HepG2 (cell line): Measurements from ENCODE around the gene SMPX. TPM values are rescaled to one million over a fixed set of nuclear protein-coding genes. Genes with fewer than 3 reads are reported as not detected.
A peak's percentile ranks its signal among the peaks of the same experiment; 100 is the strongest.

Source experiments
- ATAC-seq: fragments of 200-7000 bp; cut with Tn5 transposase; 3 replicates; pipeline ENCODE4 v1.9.1; 2020; ENCODE audit warnings: mild to moderate bottlenecking, moderate library complexity
- BruUV-seq: library from RNA; stranded (reverse); fragments of 400-500 nt; replicated peaks from 2 replicates; lab custom pipeline; 2021; lab: Mats Ljungman, UMichigan
- CTCF ChIA-PET: fragments of 300-600 bp; formaldehyde crosslinking; extraction: SDS; loops from one replicate; lab custom pipeline; 2021; ENCODE audit warnings: low total read pairs, inconsistent platforms, low intra/inter-chr PET ratio; lab: Yijun Ruan, JAX
- POLR2A ChIA-PET: fragments of 350-600 bp; sonication (Branson Sonifier 250); formaldehyde crosslinking; loops from one replicate; lab custom pipeline; 2020; ENCODE audit warnings: antibody characterized with exemption, inconsistent platforms; lab: Yijun Ruan, JAX
- DNase-seq: peaks from one replicate; pipeline ENCODE4 v3.0.0-alpha.2; 2015; ENCODE audit warnings: low spot score
- FAIRE-seq: peaks from 3 replicates; lab custom pipeline; 2011; peaks lifted over from hg19 to GRCh38; lab: Jason Lieb, UNC
- H2AFZ ChIP-seq: one replicate; pipeline ENCODE4 v1.6.1; 2011; ENCODE audit warnings: low read length, inconsistent platforms
- H3K27ac ChIP-seq: fragments of 300-600 bp; 3 replicates; pipeline ENCODE4 v1.8.0; 2011; ENCODE audit warnings: mixed run types, mild to moderate bottlenecking, mixed read lengths, low read length, inconsistent platforms; ENCODE audit not compliant: insufficient read depth; ENCODE audit errors: extremely low read length
- H3K27me3 ChIP-seq, 2 experiments: fragments of 200-600 bp in 1 of 2; 2 replicates in 1 of 2; 3 replicates in 1 of 2; pipeline versions ENCODE4 v1.6.0 to v1.8.0; 2011; ENCODE audit warnings: low read length in 2 of 2, mild to moderate bottlenecking in 2 of 2, moderate library complexity in 2 of 2, inconsistent platforms in 1 of 2; ENCODE audit not compliant: insufficient read depth in 2 of 2, control insufficient read depth in 1 of 2
- H3K36me3 ChIP-seq, 2 experiments: fragments of 200-600 bp in 1 of 2; replicated peaks in 1 of 2; 2 replicates in 1 of 2; 3 replicates in 1 of 2; pipeline versions ENCODE4 v1.5.1 to v1.8.0; 2011; ENCODE audit warnings: low read length in 2 of 2, inconsistent platforms in 1 of 2; ENCODE audit not compliant: insufficient read depth in 2 of 2, control insufficient read depth in 1 of 2
- H3K4me1 ChIP-seq: 2 replicates; pipeline ENCODE4 v1.5.1; 2012; ENCODE audit warnings: low read length, inconsistent platforms; ENCODE audit not compliant: insufficient read depth
- H3K4me2 ChIP-seq: 2 replicates; pipeline ENCODE4 v1.6.0; 2011; ENCODE audit warnings: low read depth, low read length, inconsistent platforms
- H3K4me3 ChIP-seq, 3 experiments: fragments of 200-600 bp in 1 of 3; sonication (generic), shearing (Covaris generic) in 1 of 3; replicated peaks in 1 of 3; 2 replicates each; pipeline ENCODE4 v1.5.1; 2011 to 2016; ENCODE audit warnings: low read length in 3 of 3, inconsistent platforms in 2 of 3, low read depth in 2 of 3, mild to moderate bottlenecking in 2 of 3, control low read depth in 1 of 3, mixed read lengths in 1 of 3; ENCODE audit not compliant: insufficient read depth in 1 of 3
- H3K79me2 ChIP-seq: one replicate; pipeline ENCODE4 v1.6.1; 2011; ENCODE audit warnings: low read length, inconsistent platforms; ENCODE audit not compliant: insufficient read depth
- H3K9ac ChIP-seq: 2 replicates; pipeline ENCODE4 v1.6.0; 2011; ENCODE audit warnings: mild to moderate bottlenecking, low read depth, low read length, inconsistent platforms; ENCODE audit not compliant: insufficient read depth
- H3K9me3 ChIP-seq: 2 replicates; pipeline ENCODE4 v1.5.1; 2012; ENCODE audit warnings: mild to moderate bottlenecking, low read length
- H4K20me1 ChIP-seq: 2 replicates; pipeline ENCODE4 v1.6.0; 2011; ENCODE audit warnings: inconsistent platforms, mild to moderate bottlenecking, low read length, moderate library complexity; ENCODE audit not compliant: insufficient read depth
- AHR ChIP-seq: IDR thresholded peaks from 2 replicates; pipeline ENCODE4 v1.6.1; 2018; ENCODE audit warnings: missing genetic modification reagents, missing compliant biosample characterization
- FOXP4 ChIP-seq: sonication (generic); formaldehyde crosslinking; IDR thresholded peaks from 2 replicates; pipeline ENCODE4 v1.4.0; 2020; ENCODE audit warnings: missing genetic modification reagents
- HNF1A ChIP-seq, 2 experiments: sonication (generic) in 1 of 2; formaldehyde crosslinking in 1 of 2; IDR thresholded peaks; 2 replicates each; pipeline versions ENCODE4 v1.4.0 to v1.6.1; 2016 to 2020; ENCODE audit warnings: borderline replicate concordance in 1 of 2, low read depth in 1 of 2, mild to moderate bottlenecking in 1 of 2, missing genetic modification reagents in 1 of 2
- HNF4A ChIP-seq: sonication (generic); formaldehyde crosslinking; IDR thresholded peaks from 2 replicates; pipeline ENCODE4 v1.4.0; 2020; ENCODE audit warnings: missing genetic modification reagents
- HNF4G ChIP-seq, 2 experiments: sonication (generic) in 1 of 2; formaldehyde crosslinking in 1 of 2; IDR thresholded peaks; 2 replicates each; pipeline versions ENCODE4 v1.4.0 to v1.6.1; 2011 to 2020; ENCODE audit warnings: borderline replicate concordance in 2 of 2, low read depth in 2 of 2, mild to moderate bottlenecking in 2 of 2, low read length in 1 of 2, missing genetic modification reagents in 1 of 2, moderate library complexity in 1 of 2
- SOX6 ChIP-seq, 2 experiments: fragments of 450-650 bp in 1 of 2; sonication (generic) in 1 of 2; formaldehyde crosslinking in 1 of 2; IDR thresholded peaks; 2 replicates each; pipeline versions ENCODE4 v1.4.0 to v1.6.1; 2017 to 2020; ENCODE audit warnings: antibody characterized with exemption in 1 of 2, mild to moderate bottlenecking in 1 of 2, missing genetic modification reagents in 1 of 2
- ZBED4 ChIP-seq: sonication (generic); formaldehyde crosslinking; IDR thresholded peaks from 2 replicates; pipeline ENCODE4 v1.4.0; 2020; ENCODE audit warnings: missing genetic modification reagents, borderline replicate concordance
- ZMYM2 ChIP-seq: sonication (generic); formaldehyde crosslinking; IDR thresholded peaks from 2 replicates; pipeline ENCODE4 v1.8.0; 2022; ENCODE audit warnings: mild to moderate bottlenecking, missing genetic modification reagents
- ZNF225 ChIP-seq: sonication (generic); formaldehyde crosslinking; IDR thresholded peaks from 2 replicates; pipeline ENCODE4 v1.4.0; 2020; ENCODE audit warnings: mild to moderate bottlenecking, missing genetic modification reagents
- ZNF761 ChIP-seq: sonication (generic); formaldehyde crosslinking; conservative IDR thresholded peaks from 2 replicates; pipeline ENCODE4 v1.4.0; 2020; ENCODE audit warnings: mild to moderate bottlenecking, missing genetic modification reagents
- ZNF775 ChIP-seq: sonication (generic); formaldehyde crosslinking; IDR thresholded peaks from 2 replicates; pipeline ENCODE4 v1.4.0; 2020; ENCODE audit warnings: missing genetic modification reagents, mild to moderate bottlenecking, moderate library complexity, borderline replicate concordance
- WGBS: methylation state at CpG from one replicate; pipeline ENCODE4 v1.1.6; 2017; ENCODE audit warnings: low lambda C conversion rate; 5-methylcytosine and 5-hydroxymethylcytosine counted together
- in situ Hi-C: cut with HindIII; loops from 2 replicates; pipeline ENCODE4 v1.10.0; 2017; ENCODE audit warnings: low pct_unique_long_range_greater_than_20kb; ENCODE audit not compliant: extremely low pct_ligation_motif_present
- intact Hi-C: fragments of 100-400 bp; cut with micrococcal nuclease; formaldehyde crosslinking; loops from one replicate; pipeline ENCODE4 v1.10.0; 2022; ENCODE audit not compliant: unreplicated experiment
- polyA plus RNA-seq, 8 experiments: library from polyadenylated mRNA; depleted of rRNA in 3 of 8; stranded (reverse) in 7 of 8; unstranded in 1 of 8; fragments of >200 nt; fragmentation: Illumina TruSeq in 4 of 8; extraction: Trizol in 4 of 8; gene quantifications; 2 replicates each; pipeline versions ENCODE4 v1.2.1 to v1.2.3, GENCODE V29; 2011 to 2016; ENCODE audit warnings: low read depth in 4 of 8, missing spikeins in 1 of 8, mixed read lengths in 1 of 8; ENCODE audit not compliant: insufficient read depth in 1 of 8
- total RNA-seq, 5 experiments: library from RNA; depleted of rRNA; stranded (reverse); fragments of >200 nt; fragmentation: Illumina TruSeq; extraction: Trizol; gene quantifications; 2 replicates each; pipeline ENCODE4 v1.2.3, GENCODE V29; 2016; ENCODE audit warnings: low read depth in 1 of 5

Gene SMPX
- total and polyA plus RNA-seq, 2 of the 13 experiments (the other 11 are each of a cell fraction or from before 2014, with no cell fraction given), result 0.95 to 1.8 TPM

GRCh38 chrX:21734175-21734574 is 23.7 kb downstream of the SMPX start (continued):
- TF ChIP-seq SOX6 (IDR thresholded peaks at IDR 0.05) (no peak), SOX6 (CRISPR knock-in tag; IDR thresholded peaks at IDR 0.05) (0 out of 2 replicates have a peak, but pooled peaks have one; percentile 25), ZNF225 (no peak), HNF4A (peak; percentile 54), AHR (CRISPR knock-in tag) (no peak), HNF4G (IDR thresholded peaks at IDR 0.05; ENCODE audit: borderline replicate concordance, low read depth, low read length) (peak; percentile 61; the same call in 1 of the 2 replicates), HNF4G (CRISPR knock-in tag; IDR thresholded peaks at IDR 0.05; ENCODE audit: borderline replicate concordance, low read depth) (no peak), ZBED4 (CRISPR knock-in tag) (peak; percentile 66; the same call in 1 of the 2 replicates)

GRCh38 chrX:21733705-21734104 is 24.2 kb downstream of the SMPX start:
- Histone ChIP-seq H3K9me3 (no peaks in the 10 kb centered on the region), H3K79me2 (no peaks in the 10 kb centered on the region), H3K9ac (no peak overlapping the region; the same call in 1 of the 2 replicates), H3K27ac (peak overlapping the region; percentile 69), H3K4me3 (no peak overlapping the region), H3K4me1 (peaks cover 44% of the 10 kb centered on the region), H3K36me3 (no peaks in the 10 kb centered on the region), H2AFZ (no peak overlapping the region), H3K4me2 (peak overlapping the region; percentile 57), H3K27me3 (no peaks in the 10 kb centered on the region), H4K20me1 (no peaks in the 10 kb centered on the region)
- in situ Hi-C loops (loop anchor here (25.0 kb wide), 1 partner anchor 1196 kb away; no protein-coding TSS in a partner anchor), intact Hi-C loops (no loop called here)
- TF ChIP-seq FOXP4 (no peak), HNF1A (IDR thresholded peaks at IDR 0.05; ENCODE audit: low read depth) (no peak), HNF1A (CRISPR knock-in tag; IDR thresholded peaks at IDR 0.05; ENCODE audit: borderline replicate concordance) (peak; percentile 58; the same call in 1 of the 2 replicates), ZMYM2 (CRISPR knock-in tag) (no peak), ZNF775 (CRISPR knock-in tag) (no peak), ZNF761 (CRISPR knock-in tag) (no peak)
- no TSS peak for BruUV-seq
- POLR2A ChIA-PET, result no interaction called here
- 0% methylated on average over 1 of the region's 1 CpG for WGBS
- peak; percentile 89 for ATAC-seq
- DNase-seq, result no peak
- peak; percentile 23 for FAIRE-seq
- CTCF ChIA-PET, result no interaction called here
